Measurements from ENCODE around the gene GNG8. TPM values are rescaled to one million over a fixed set of nuclear protein-coding genes. Genes with fewer than 3 reads are reported as not detected.
A peak's percentile ranks its signal among the peaks of the same experiment; 100 is the strongest.

GNG8 gene
- total and polyA plus RNA-seq, 10 of the 15 experiments (the other 5 are each of a cell fraction or from before 2014, with no cell fraction given), result 1.2 to 6.6 (median 2.7) TPM; not detected in 6

GRCh38 chr19:46611776-46612175, 24.2 kb downstream of the GNG8 start:
- H3K9ac ChIP-seq (ENCODE audit: control insufficient read depth, insufficient read depth, low read length), result no peak overlapping the region
- no peak overlapping the region for H3K4me3 ChIP-seq
- no peaks in the 10 kb centered on the region for H3K9me3 ChIP-seq (replicated peaks; ENCODE audit: control insufficient read depth, insufficient read depth, low read length)
- ChIA-PET RAD21 (ENCODE audit: unreplicated experiment) (interaction anchor here (1.0 to 11.8 kb wide), 5 partner anchors 10 to 142 kb away, joined by 4 to 245 read pairs (median 7); partner anchors contain the start of genes CALM3 and DACT3), SMC1A (ENCODE audit: uncharacterized antibody, unreplicated experiment) (interaction anchor here (0.8 to 17.6 kb wide), 11 partner anchors 10 to 117 kb away, joined by 3 to 286 read pairs (median 4); partner anchors contain the start of genes CALM3 and DACT3), CTCF (interaction anchor here (0.6 to 13.7 kb wide), 16 partner anchors 9 to 264 kb away, joined by 3 to 434 read pairs (median 5); partner anchors contain the start of genes CALM3, DACT3, FKRP and GNG8), POLR2A (interaction anchor here (0.8 to 5.5 kb wide), 7 partner anchors 8 to 102 kb away, joined by 3 to 45 read pairs (median 5); partner anchors contain the start of genes CALM3, DACT3 and PTGIR)
- FAIRE-seq (no peak), ATAC-seq (peak; percentile 15), DNase-seq (ENCODE audit: low read depth, low spot score) (no peak)
- in situ Hi-C loops (cut with MboI) (loop anchor here (5.0 kb wide), 1 partner anchor 51 kb away; the partner anchor contains the start of gene DACT3), intact Hi-C loops (cut with micrococcal nuclease; ENCODE audit: unreplicated experiment) (loop anchor here (5.0 kb wide), 1 partner anchor 106 kb away; the partner anchor contains the start of gene PRKD2)
- no peak overlapping the region for H2AFZ ChIP-seq (ENCODE audit: control insufficient read depth, low read depth, low read length)
- 77% methylated on average over 6 of the region's 6 CpGs for WGBS (ENCODE audit: insufficient coverage, insufficient replicate concordance, low lambda C conversion rate, missing lambda C conversion rate)
- no peak overlapping the region for H3K27ac ChIP-seq (ENCODE audit: control insufficient read depth, insufficient read depth)
- peaks cover 10% of the 10 kb centered on the region for H4K20me1 ChIP-seq (ENCODE audit: control insufficient read depth, insufficient read depth)
- no peaks in the 10 kb centered on the region for H3K27me3 ChIP-seq (replicated peaks in 1 of 2; ENCODE audit: control insufficient read depth in 2 of 2, insufficient read depth in 2 of 2, low read length in 1 of 2)
- H3K36me3 ChIP-seq (ENCODE audit: control insufficient read depth in 2 of 2, insufficient read depth in 2 of 2, low read length in 1 of 2), result peaks cover 25 to 34% of the 10 kb centered on the region in 2 experiments; a peak in 3 of 4 replicates
- no TSS peak for BruUV-seq (replicated peaks)
- H3K4me2 ChIP-seq (ENCODE audit: control insufficient read depth, insufficient read depth), result peak overlapping the region; percentile 75
- TF ChIP-seq SUPT20H (IDR thresholded peaks at IDR 0.05; ENCODE audit: borderline replicate concordance, control insufficient read depth, low read depth, low read length) (no peak), ZSCAN29 (IDR thresholded peaks at IDR 0.05) (no peak), KDM1A (IDR thresholded peaks at IDR 0.05; ENCODE audit: borderline replicate concordance) (no peak), FOXM1 (IDR thresholded peaks at IDR 0.05; ENCODE audit: low read depth, low read length) (no peak), IKZF2 (IDR thresholded peaks at IDR 0.05) (0 out of 4 replicates have a peak, but pooled peaks of 1 of the 2 experiments have one; percentile 2), E2F4 (IDR thresholded peaks at IDR 0.05; ENCODE audit: low read depth, low read length) (no peak), CREB1 (IDR thresholded peaks at IDR 0.05; ENCODE audit: low read depth) (no peak), USF2 (IDR thresholded peaks at IDR 0.05; ENCODE audit: borderline replicate concordance, low read depth, low read length) (no peak)
- peaks cover 31% of the 10 kb centered on the region for H3K4me1 ChIP-seq (ENCODE audit: control insufficient read depth, insufficient read depth, low read length)
- no peaks in the 10 kb centered on the region for H3K79me2 ChIP-seq (ENCODE audit: control insufficient read depth, insufficient read depth, low read length)
